GM12872 (cell line): ENCODE data around the gene KRTAP10-2.

Experiments
- CTCF ChIP-seq: IDR thresholded peaks from 3 replicates; pipeline ENCODE4 v1.5.1; 2011; ENCODE audit warnings: low read depth, mild to moderate bottlenecking, low read length, moderate library complexity; ENCODE audit not compliant: insufficient read depth

KRTAP10-2 gene

GRCh38 chr21:44527983-44528633 is 23.2 kb downstream of the KRTAP10-2 start:
- no peak for TF ChIP-seq CTCF

- no peak for TF ChIP-seq CTCF
Measured at GRCh38 chr21:44527156-44527982, 23.9 kb downstream of the KRTAP10-2 start.

GRCh38 chr21:44526096-44526997 is 25.0 kb downstream of the KRTAP10-2 start:
- no peak for TF ChIP-seq CTCF

GRCh38 chr21:44525391-44526095 is 25.8 kb downstream of the KRTAP10-2 start:
- TF ChIP-seq CTCF = no peak

- no peak for TF ChIP-seq CTCF
Measured at GRCh38 chr21:44524414-44525371, 26.6 kb downstream of the KRTAP10-2 start.

- TF ChIP-seq CTCF = no peak
Measured at GRCh38 chr21:44523567-44524413, 27.5 kb downstream of the KRTAP10-2 start.
